ENCODE data around the gene LSM14B.
"Not testable (repeated sequence)": the region's sequence is repeated elsewhere in the genome, so short reads cannot be mapped to it uniquely, and the experiment has no call there.

The LSM14B gene

GRCh38 chr20:62147125-62147524 is 24.9 kb downstream of the LSM14B start:
- no peak for DNase-seq (ENCODE audit: low spot score)

- DNase-seq (ENCODE audit: low spot score): no peak
These were observed 25.3 kb downstream of the LSM14B start for GRCh38 chr20:62147528-62147927.

DNA sequence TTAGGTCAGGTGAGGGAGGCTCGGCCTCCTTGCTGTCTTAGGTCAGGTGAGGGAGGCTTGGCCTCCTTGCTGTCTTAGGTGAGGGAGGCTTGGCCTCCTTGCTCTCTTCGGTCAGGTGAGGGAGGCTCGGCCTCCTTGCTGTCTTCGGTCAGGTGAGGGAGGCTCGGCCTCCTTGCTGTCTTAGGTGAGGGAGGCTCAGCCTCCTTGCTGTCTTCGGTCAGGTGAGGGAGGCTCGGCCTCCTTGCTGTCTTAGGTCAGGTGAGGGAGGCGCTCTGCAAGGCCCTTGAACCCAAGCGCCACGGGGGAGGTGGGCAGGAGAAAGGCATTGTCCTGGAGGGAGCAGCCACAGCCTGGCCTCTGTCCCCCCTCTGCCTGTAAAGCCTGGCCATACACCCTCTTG is 26.1 kb downstream of the LSM14B start:
- not testable (repeated sequence) for DNase-seq (ENCODE audit: low spot score)

GRCh38 chr20:62148908-62149314 is 26.6 kb downstream of the LSM14B start:
- no peak for DNase-seq (ENCODE audit: low spot score)

DNA sequence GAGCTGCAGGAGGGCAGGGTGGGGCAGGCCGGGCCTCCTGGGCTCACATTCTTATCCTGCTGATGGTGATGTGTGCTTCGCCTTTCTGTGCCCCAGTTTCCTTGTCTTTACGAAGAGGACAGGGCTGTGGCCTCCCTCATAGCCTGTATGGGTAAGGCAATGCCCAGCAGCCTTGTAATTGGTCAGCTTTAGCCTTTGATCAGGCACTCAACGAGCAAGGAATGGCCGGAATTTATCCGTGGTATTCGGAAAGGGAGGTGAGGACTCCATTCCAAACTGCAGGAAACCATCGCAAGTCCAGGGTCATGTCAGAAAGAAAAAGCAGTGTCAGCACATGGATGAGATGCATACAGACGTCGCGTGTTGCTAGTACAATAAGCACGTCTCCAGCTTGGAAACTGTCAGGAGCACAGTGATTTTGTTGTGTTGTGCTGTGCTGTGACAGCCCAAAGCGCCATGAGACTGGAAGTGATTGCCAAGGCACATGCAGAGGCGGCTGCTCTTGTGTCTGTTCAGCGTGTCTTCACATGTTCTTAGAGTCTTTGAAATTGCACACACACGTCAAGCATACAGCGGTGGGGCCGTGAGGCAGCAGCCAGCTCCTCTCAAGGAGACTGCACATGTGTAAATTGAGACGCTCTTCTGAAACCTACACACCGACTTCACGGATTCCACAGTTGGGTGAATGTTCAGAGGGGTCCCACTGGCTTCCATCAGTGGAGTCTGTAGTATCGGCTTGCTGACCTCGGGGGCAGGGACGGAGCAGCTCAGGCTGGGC is 27.4 kb downstream of the LSM14B start:
- DNase-seq (ENCODE audit: low spot score): no peak

DNA sequence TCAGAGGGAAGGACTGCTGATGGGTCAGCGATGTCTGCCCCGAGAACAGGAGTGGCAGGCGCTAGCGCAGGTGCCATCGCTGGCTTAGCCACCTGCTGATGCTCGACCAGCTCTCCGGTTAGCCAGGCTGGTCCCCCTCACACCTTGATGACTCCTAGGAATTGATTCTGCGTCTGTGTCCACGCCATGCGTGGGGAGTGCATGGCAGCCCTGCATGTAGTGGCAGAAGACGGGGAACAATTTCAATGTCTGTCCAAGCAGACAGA is 28.0 kb downstream of the LSM14B start:
- no peak for DNase-seq (ENCODE audit: low spot score)

- no peak for DNase-seq (ENCODE audit: low spot score)
These were observed 28.9 kb downstream of the LSM14B start for GRCh38 chr20:62151225-62151624.

GRCh38 chr20:62151835-62152364 is 29.6 kb downstream of the LSM14B start:
- DNase-seq (ENCODE audit: low spot score): no peak

DNA sequence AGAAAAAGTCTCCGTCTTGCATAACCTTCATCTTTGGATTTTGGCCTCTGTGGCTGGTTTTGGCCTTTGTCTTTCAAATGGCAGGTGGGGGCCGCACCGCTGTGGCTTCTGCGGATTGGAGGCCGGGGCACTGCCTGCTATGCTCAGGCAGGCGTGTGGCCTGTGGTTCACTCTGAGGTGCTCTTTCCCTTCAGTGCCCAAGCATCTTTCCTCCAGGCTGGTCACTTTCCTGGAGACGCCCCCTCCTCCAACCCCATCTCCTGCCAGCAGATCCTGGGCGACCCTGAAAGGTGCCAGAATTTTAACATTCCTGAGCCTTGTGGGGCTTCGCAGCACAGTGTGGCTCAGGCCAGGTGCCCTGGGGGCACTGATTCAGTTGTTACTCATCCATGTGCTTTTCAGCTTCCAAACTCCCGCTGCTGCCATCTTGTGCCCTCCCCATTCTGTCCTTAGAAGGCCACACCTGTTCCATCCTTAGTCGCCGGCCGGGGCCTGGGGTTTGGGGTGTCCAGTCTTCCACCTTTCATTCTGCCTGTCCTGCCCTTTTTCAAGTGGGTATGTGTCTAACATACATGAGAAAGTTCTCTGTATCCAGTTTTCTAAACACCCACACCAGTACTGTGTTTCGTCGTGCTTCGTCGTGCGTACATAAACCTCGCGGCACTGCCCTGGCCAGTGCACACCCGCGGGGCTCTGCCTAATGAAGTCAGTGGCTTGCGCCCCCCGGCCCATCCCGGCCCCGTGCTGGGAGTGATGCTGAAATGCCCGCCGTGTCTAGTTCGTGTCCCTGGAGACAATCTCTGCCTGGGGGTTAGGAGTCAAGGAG is 33.4 kb downstream of the LSM14B start:
- DNase-seq (ENCODE audit: low spot score): no peak

GRCh38 chr20:62156254-62156556 is 33.9 kb downstream of the LSM14B start:
- DNase-seq (ENCODE audit: low spot score): no peak

DNA sequence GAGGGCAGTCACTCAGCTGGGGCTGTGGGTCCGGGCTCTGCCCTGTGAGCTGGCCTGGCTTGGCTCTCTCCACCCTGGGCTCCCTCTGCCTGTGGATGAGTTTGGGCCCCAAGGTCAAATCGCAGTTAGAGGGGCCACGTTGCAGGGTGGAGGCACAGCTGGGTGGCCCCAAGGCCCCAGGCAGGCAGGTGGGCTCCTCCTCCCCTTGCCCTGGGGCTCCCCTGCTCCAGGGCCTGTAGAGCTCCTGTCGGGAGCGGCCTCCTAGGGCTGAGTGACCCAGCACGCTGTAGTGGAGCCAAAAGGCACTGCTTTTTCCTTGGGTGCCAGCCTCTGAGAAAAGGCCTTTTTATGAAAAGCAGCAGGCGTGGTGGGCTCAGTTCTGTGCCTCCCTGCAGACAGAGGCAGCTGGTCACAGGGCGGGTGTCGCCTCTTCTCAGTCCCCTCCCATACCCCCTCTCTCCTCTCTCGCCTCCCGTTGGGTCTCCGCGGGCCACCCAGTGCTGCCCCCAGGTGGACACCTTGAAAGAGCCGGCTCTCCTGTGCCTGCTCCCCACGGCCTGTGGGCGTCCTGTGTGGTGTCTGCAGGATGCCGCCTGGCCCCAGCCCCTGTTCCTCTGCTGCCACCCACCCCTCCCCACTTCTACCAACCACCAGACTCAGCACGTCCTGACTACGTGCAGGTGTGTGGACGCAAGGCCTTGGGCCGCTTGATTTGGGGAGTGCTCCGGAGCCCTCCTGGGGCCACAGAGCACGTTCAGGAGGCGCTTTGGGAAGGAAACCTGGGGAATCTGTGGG is 34.5 kb downstream of the LSM14B start:
- peak; percentile 68 for DNase-seq (ENCODE audit: low spot score)

- no peak for DNase-seq (ENCODE audit: low spot score)
These were observed 35.3 kb downstream of the LSM14B start for GRCh38 chr20:62157387-62158087.

DNA sequence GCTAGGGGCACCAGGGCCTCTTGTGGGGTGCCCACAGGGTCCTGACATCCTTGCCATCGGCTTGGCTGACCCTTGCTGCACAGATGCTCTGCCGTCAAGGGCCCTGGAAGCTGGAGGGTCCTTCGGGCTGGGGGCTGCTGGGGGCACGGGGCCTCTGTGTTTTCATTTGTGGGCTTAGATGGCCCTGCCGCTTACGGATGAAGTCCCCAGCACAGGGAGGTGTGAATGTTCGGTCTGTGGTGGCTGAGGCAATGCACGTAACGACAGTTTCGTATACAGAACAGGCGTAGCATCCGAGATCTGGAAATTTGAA is 35.8 kb downstream of the LSM14B start:
- DNase-seq (ENCODE audit: low spot score): no peak

DNA sequence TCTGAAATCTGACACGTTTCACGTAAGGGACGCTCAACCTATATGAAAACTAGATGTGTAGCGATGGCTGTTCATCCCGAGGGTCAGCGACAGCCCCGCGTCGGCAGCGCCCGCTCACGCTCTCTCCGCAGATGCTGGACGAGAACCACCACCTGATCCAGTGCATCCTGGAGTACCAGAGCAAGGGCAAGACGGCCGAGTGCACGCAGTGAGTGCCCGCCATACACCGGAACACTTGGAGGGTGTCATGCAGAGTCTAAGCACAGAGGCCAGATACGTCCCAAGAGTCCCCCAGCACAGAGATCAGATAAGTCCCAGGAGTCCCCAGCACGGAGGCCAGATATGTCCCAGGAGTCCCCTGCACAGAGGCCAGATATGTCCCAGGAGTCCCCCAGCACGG is 36.3 kb downstream of the LSM14B start:
- DNase-seq (ENCODE audit: low spot score): no peak

- no peak for DNase-seq (ENCODE audit: low spot score)
These were observed 36.8 kb downstream of the LSM14B start for GRCh38 chr20:62159052-62159451.

GRCh38 chr20:62159839-62160238 is 37.6 kb downstream of the LSM14B start:
- DNase-seq (ENCODE audit: low spot score): no peak

DNA sequence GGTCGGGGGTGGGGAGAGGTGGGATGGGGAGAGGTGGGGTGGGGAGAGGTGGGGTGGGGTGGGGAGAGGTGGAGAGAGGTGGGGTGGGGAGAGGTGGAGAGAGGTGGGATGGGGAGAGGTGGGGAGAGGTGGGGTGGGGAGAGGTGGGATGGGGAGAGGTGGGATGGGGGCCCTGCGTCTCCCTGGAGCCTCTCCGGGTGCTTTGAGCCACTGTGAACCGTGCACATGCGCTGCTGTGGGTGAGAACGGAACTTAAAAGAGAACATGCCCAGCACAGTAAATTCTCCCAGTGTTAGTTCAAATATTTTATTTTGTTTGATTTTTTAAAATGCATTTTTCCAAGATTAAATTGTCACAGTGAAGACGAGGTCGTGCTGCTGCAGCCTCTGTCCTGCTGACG is 38.0 kb downstream of the LSM14B start:
- no peak for DNase-seq (ENCODE audit: low spot score)

DNA sequence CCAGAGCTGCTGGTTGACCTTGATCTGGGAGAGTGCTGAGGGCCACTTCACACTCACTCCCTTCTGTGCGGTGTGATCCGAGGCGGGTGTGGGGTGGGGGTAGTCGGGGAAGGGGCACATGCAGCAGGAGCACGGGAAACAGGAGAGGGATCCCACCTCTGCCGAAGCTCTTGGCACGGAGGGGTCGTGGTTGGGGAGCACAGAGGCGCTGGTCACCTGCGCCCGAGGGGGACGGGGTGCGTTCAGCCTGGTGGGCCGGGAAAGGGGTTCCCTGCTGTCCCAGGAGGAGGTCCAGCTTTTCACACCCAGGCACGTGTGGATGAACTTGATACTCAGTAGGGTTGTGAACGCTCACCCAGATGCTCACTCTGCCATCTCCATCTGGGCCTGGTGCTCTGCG is 38.6 kb downstream of the LSM14B start:
- no peak for DNase-seq (ENCODE audit: low spot score)

DNA sequence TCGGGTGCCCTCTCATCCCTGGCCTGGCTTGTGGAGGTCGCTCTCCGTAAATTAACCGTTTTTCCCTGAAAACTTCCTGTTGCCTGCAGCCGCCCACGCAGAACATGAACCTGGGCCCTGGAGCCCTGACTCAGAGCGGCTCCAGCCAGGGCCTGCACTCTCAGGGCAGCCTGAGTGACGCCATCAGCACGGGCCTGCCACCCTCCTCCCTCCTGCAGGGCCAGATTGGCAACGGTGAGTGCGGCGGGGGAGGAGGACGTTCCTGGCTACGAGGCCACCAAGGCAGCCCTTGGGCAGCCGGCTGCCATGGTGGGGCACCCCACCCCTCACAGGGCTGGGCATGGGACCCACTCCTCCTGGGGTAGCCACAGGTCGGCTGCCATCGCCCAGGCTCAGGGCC is 39.1 kb downstream of the LSM14B start:
- no peak for DNase-seq (ENCODE audit: low spot score)

DNA sequence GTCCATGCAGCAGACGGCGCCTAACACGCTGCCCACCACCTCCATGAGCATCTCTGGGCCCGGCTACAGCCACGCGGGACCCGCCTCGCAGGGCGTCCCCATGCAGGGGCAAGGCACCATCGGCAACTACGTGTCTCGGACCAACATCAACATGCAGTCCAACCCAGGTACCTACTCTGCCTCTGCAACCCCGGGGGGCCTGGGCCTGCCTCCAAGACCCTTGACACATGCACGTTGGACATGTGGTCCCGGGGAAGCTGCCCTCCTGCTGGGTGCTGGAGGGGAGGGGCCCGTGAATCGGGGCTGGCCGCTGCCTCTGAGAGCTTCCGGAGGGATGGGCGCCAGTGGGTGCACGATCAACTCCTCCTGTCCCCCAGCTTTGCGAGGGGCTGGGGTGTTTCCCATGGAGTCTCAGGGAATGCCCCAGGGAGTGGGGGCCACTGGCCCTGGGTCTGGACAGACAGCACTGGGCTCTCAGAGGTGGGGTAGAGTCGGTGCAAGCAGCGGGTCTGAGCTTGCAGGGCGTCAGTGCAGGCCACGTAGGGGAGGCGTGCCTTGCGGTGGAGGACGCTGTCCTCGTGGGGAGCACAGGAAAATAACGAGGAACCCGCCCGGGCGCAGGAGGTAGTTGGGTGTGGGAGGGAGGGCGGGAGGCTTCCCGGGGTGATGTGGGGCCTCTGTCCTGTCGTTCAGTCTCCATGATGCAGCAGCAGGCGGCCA is 40.6 kb downstream of the LSM14B start:
- no peak for DNase-seq (ENCODE audit: low spot score)

- DNase-seq (ENCODE audit: low spot score): no peak
These were observed 41.2 kb downstream of the LSM14B start for GRCh38 chr20:62163485-62163865.

Measured in hematopoietic multipotent progenitor cell treated with erythropoietin and hydrocortisone succinate and interleukin-3 and kit ligand, for 17 days (in vitro differentiated cells).